A673 (cell line): ENCODE data around the gene ENKD1.

Experiments used
- EZH2 ChIP-seq: fragments of 200-600 bp; sonication (generic); IDR thresholded peaks from 2 replicates; pipeline ENCODE4 v1.6.1; 2017; ENCODE audit warnings: borderline replicate concordance, low read depth, mild to moderate bottlenecking, mixed read lengths, antibody characterized with exemption, low read length; ENCODE audit not compliant: poor library complexity, severe bottlenecking
- TF ChIP-seq, protein P1 (sequence below): fragments of 300-800, 200-600 bp; sonication (generic); conservative IDR thresholded peaks from 2 replicates; pipeline ENCODE4 v1.5.1; 2017; ENCODE audit warnings: low read depth, mild to moderate bottlenecking, antibody characterized with exemption, low read length, moderate library complexity, mixed read lengths

DNA sequence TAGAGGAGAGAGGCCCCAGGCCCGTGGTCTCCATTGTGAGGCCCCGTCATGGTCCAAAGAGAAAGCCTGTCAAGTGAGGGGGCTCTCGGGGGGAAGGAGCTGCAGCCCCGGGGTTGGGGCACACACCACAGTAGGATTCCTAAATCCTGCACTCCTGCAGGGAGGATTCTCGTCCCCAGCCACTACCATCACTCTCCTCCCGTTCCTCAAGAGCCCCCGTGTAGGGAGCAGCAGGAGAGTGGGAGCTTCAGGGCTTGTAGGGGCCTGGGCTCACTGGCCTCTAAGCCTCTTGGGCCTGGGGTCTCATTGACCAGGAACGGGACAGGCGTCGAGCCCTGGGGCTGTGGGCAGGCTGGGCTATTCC lies 885 bp upstream of the ENKD1 start:
- TF ChIP-seq, protein P1, sequence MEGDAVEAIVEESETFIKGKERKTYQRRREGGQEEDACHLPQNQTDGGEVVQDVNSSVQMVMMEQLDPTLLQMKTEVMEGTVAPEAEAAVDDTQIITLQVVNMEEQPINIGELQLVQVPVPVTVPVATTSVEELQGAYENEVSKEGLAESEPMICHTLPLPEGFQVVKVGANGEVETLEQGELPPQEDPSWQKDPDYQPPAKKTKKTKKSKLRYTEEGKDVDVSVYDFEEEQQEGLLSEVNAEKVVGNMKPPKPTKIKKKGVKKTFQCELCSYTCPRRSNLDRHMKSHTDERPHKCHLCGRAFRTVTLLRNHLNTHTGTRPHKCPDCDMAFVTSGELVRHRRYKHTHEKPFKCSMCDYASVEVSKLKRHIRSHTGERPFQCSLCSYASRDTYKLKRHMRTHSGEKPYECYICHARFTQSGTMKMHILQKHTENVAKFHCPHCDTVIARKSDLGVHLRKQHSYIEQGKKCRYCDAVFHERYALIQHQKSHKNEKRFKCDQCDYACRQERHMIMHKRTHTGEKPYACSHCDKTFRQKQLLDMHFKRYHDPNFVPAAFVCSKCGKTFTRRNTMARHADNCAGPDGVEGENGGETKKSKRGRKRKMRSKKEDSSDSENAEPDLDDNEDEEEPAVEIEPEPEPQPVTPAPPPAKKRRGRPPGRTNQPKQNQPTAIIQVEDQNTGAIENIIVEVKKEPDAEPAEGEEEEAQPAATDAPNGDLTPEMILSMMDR = no peak
- TF ChIP-seq EZH2 = no peak
